Measurements from ENCODE around the gene COL19A1. TPM values are rescaled to one million over a fixed set of nuclear protein-coding genes. Genes with fewer than 3 reads are reported as not detected.

COL19A1 gene
- total and polyA plus RNA-seq, 2 donors from 2014 or later: 0.60 to 1.1 TPM

- H3K27me3 ChIP-seq (ENCODE audit: control insufficient read depth, insufficient read depth, low read length): no peaks in the 10 kb centered on the region
- intact Hi-C loops (cut with DNase I): no loop called here
- H3K9ac ChIP-seq (ENCODE audit: low read length in 3 of 3): no peak overlapping the region
- no peak for DNase-seq
- no peak for FAIRE-seq
- no peaks in the 10 kb centered on the region for H3K4me1 ChIP-seq (ENCODE audit: control insufficient read depth in 2 of 3, insufficient read depth in 2 of 3, low read depth in 1 of 3, low read length in 3 of 3)
- H3K36me3 ChIP-seq (ENCODE audit: control insufficient read depth in 2 of 3, insufficient read depth in 3 of 3, low read length in 3 of 3): no peaks in the 10 kb centered on the region
- no peak for TF ChIP-seq CTCF (IDR thresholded peaks at IDR 0.05; ENCODE audit: borderline replicate concordance, extremely low read depth, insufficient read depth)
- H3K27ac ChIP-seq (ENCODE audit: low read depth in 2 of 2, low read length in 2 of 2): no peak overlapping the region
- no peak overlapping the region for H3K4me3 ChIP-seq (ENCODE audit: low read length in 3 of 3)
- no peaks in the 10 kb centered on the region for H3K9me3 ChIP-seq (ENCODE audit: control insufficient read depth in 2 of 3, insufficient read depth in 1 of 3, low read length in 3 of 3)
Observed at GRCh38 chr6:70171236-70171635, 304.9 kb downstream of the COL19A1 start.

DNA sequence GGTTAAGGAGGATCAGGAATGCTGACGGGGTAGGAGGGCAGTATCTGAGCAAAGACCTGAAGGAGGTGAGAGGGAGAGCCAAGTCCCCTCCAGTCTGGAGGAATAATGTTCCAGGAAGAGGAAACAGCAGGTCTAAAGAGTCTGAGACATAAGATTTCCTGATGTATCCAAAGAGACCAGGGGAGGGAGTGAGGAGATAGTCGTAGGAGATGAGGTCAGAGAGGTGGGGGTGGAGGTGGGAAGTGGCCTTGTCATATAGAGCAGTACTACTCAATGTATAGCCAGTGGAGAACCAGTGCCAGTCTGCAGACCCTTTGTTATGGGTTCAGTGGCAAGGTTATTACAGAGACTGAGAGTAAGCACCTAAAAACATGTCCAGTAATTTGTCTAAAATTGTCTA, 305.9 kb downstream of the COL19A1 start:
- Histone ChIP-seq H3K27ac (ENCODE audit: low read depth in 2 of 2, low read length in 2 of 2) (no peak overlapping the region), H3K4me1 (ENCODE audit: control insufficient read depth in 2 of 3, insufficient read depth in 2 of 3, low read depth in 1 of 3, low read length in 3 of 3) (no peaks in the 10 kb centered on the region), H3K9me3 (ENCODE audit: control insufficient read depth in 2 of 3, insufficient read depth in 1 of 3, low read length in 3 of 3) (no peaks in the 10 kb centered on the region), H3K9ac (ENCODE audit: low read length in 3 of 3) (no peak overlapping the region), H3K36me3 (ENCODE audit: control insufficient read depth in 2 of 3, insufficient read depth in 3 of 3, low read length in 3 of 3) (no peaks in the 10 kb centered on the region), H3K27me3 (ENCODE audit: control insufficient read depth, insufficient read depth, low read length) (no peaks in the 10 kb centered on the region), H3K4me3 (ENCODE audit: low read length in 3 of 3) (no peak overlapping the region)
- FAIRE-seq: no peak
- TF ChIP-seq CTCF (IDR thresholded peaks at IDR 0.05; ENCODE audit: borderline replicate concordance, extremely low read depth, insufficient read depth): no peak
- DNase-seq: no peak
- intact Hi-C loops (cut with DNase I): no loop called here

DNA sequence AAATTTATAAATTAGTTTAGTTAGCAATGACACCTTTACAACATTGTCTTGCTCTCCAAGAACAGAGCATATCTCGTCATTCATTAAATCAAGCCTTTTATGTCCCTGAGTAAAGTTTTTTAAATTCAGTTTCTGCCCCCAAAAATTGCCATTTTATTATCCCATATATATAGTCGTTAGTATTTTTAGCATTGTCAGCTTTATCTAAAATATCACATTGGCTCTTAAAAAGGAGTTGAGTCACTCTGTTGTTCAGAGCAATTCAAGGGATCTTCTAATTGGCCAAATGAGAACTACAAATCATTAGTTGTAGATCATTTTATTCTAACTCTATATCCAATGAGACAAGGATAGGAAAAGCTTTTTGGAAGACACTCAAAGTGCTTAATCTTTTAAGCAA, 309.4 kb downstream of the COL19A1 start:
- intact Hi-C loops (cut with DNase I): no loop called here
- no peak for FAIRE-seq
- Histone ChIP-seq H3K27me3 (ENCODE audit: control insufficient read depth, insufficient read depth, low read length) (no peaks in the 10 kb centered on the region), H3K4me1 (ENCODE audit: control insufficient read depth in 2 of 3, insufficient read depth in 2 of 3, low read depth in 1 of 3, low read length in 3 of 3) (no peaks in the 10 kb centered on the region), H3K4me3 (ENCODE audit: low read length in 3 of 3) (no peak overlapping the region), H3K9ac (ENCODE audit: low read length in 3 of 3) (no peak overlapping the region), H3K27ac (ENCODE audit: low read depth in 2 of 2, low read length in 2 of 2) (no peak overlapping the region), H3K9me3 (ENCODE audit: control insufficient read depth in 2 of 3, insufficient read depth in 1 of 3, low read length in 3 of 3) (no peaks in the 10 kb centered on the region), H3K36me3 (ENCODE audit: control insufficient read depth in 2 of 3, insufficient read depth in 3 of 3, low read length in 3 of 3) (no peaks in the 10 kb centered on the region)
- no peak for TF ChIP-seq CTCF (IDR thresholded peaks at IDR 0.05; ENCODE audit: borderline replicate concordance, extremely low read depth, insufficient read depth)
- no peak for DNase-seq

GRCh38 chr6:70176842-70177550, 310.6 kb downstream of the COL19A1 start:
- Histone ChIP-seq H3K9ac (ENCODE audit: low read length in 3 of 3) (no peak overlapping the region), H3K27ac (ENCODE audit: low read depth in 2 of 2, low read length in 2 of 2) (no peak overlapping the region), H3K9me3 (ENCODE audit: control insufficient read depth in 2 of 3, insufficient read depth in 1 of 3, low read length in 3 of 3) (no peaks in the 10 kb centered on the region), H3K27me3 (ENCODE audit: control insufficient read depth, insufficient read depth, low read length) (no peaks in the 10 kb centered on the region), H3K4me3 (ENCODE audit: low read length in 3 of 3) (no peak overlapping the region), H3K4me1 (ENCODE audit: control insufficient read depth in 2 of 3, insufficient read depth in 2 of 3, low read depth in 1 of 3, low read length in 3 of 3) (no peaks in the 10 kb centered on the region), H3K36me3 (ENCODE audit: control insufficient read depth in 2 of 3, insufficient read depth in 3 of 3, low read length in 3 of 3) (no peaks in the 10 kb centered on the region)
- FAIRE-seq (no peak), DNase-seq (no peak)
- intact Hi-C loops (cut with DNase I): no loop called here
- TF ChIP-seq CTCF (IDR thresholded peaks at IDR 0.05; ENCODE audit: borderline replicate concordance, extremely low read depth, insufficient read depth): no peak
